Natural killer cell (primary cell): ENCODE data around the gene POLA1. TPM values are rescaled to one million over a fixed set of nuclear protein-coding genes. Genes with fewer than 3 reads are reported as not detected.

Source experiments
- ATAC-seq, 3 donors: fragments of 150-1000 bp in 2 of 3; fragments of 200-7000 bp in 1 of 3; cut with Tn5 transposase; 1 replicate in 1 of 3; 2 replicates in 2 of 3; pipeline ENCODE4 v1.10.0; 2021; ENCODE audit warnings: mild to moderate bottlenecking in 2 of 3, moderate library complexity in 2 of 3
- DNase-seq, 2 donors: peaks; one replicate each; pipeline versions ENCODE4 v3.0.0 to v3.0.0-alpha.2; 2013 to 2021; ENCODE audit warnings: mixed read lengths in 1 of 2
- H3K27ac ChIP-seq: one replicate; pipeline ENCODE4 v1.5.1; 2013; ENCODE audit warnings: mild to moderate bottlenecking, low read length
- H3K27me3 ChIP-seq: one replicate; pipeline ENCODE4 v1.6.1; 2013; ENCODE audit warnings: low read length; ENCODE audit not compliant: control insufficient read depth, insufficient read depth
- H3K36me3 ChIP-seq: one replicate; pipeline ENCODE4 v1.6.1; 2013; ENCODE audit warnings: low read length; ENCODE audit not compliant: control insufficient read depth, insufficient read depth
- H3K4me1 ChIP-seq: one replicate; pipeline ENCODE4 v1.6.1; 2013; ENCODE audit warnings: low read length; ENCODE audit not compliant: control insufficient read depth, insufficient read depth
- H3K4me3 ChIP-seq: one replicate; pipeline ENCODE4 v1.5.1; 2013; ENCODE audit warnings: low read length
- H3K9me3 ChIP-seq: one replicate; pipeline ENCODE4 v1.6.1; 2013; ENCODE audit warnings: low read length; ENCODE audit not compliant: control insufficient read depth, insufficient read depth
- H3K27ac Mint-ChIP-seq, 2 donors: one replicate each; pipeline ENCODE4 v1.8.0; 2022; ENCODE audit warnings: mild to moderate bottlenecking in 2 of 2, mixed read lengths in 2 of 2, moderate library complexity in 1 of 2
- H3K27me3 Mint-ChIP-seq, 2 donors: one replicate each; pipeline ENCODE4 v1.8.0; 2022; ENCODE audit warnings: low read depth in 2 of 2, mixed read lengths in 2 of 2
- H3K36me3 Mint-ChIP-seq: one replicate; pipeline ENCODE4 v1.8.0; 2022; ENCODE audit warnings: mixed read lengths
- H3K4me1 Mint-ChIP-seq, 2 donors: one replicate each; pipeline ENCODE4 v1.8.0; 2022; ENCODE audit warnings: mixed read lengths in 2 of 2
- H3K4me3 Mint-ChIP-seq: one replicate; pipeline ENCODE4 v1.8.0; 2022; ENCODE audit warnings: mild to moderate bottlenecking, moderate library complexity, mixed read lengths
- H3K9me3 Mint-ChIP-seq, 2 donors: one replicate each; pipeline ENCODE4 v1.8.0; 2022; ENCODE audit warnings: mixed read lengths in 2 of 2
- WGBS: methylation state at CpG from one replicate; pipeline ENCODE4 v1.1.7; 2013; ENCODE audit warnings: missing lambda C conversion rate; ENCODE audit not compliant: insufficient coverage; 5-methylcytosine and 5-hydroxymethylcytosine counted together
- intact Hi-C: fragments of 100-400 bp; cut with micrococcal nuclease; formaldehyde crosslinking; loops from one replicate; pipeline ENCODE4 v1.14.2; 2022
- total RNA-seq, 4 donors: library from RNA; stranded (reverse); fragments of 120-200 nt in 1 of 4; gene quantifications; one replicate each; pipeline versions ENCODE4 v1.2.3 to v1.2.4, GENCODE V29; 2013 to 2022
- TF ChIP-seq, protein P1 (sequence below): fragments of 200-600 bp; IDR thresholded peaks from one replicate; pipeline ENCODE4 v1.8.0; 2022; ENCODE audit warnings: antibody characterized with exemption

Gene POLA1
- total RNA-seq, 3 donors from 2014 or later (not counting 1 experiment from before 2014, with no cell fraction given): 11.1 to 12.6 (median 11.3) TPM

DNA sequence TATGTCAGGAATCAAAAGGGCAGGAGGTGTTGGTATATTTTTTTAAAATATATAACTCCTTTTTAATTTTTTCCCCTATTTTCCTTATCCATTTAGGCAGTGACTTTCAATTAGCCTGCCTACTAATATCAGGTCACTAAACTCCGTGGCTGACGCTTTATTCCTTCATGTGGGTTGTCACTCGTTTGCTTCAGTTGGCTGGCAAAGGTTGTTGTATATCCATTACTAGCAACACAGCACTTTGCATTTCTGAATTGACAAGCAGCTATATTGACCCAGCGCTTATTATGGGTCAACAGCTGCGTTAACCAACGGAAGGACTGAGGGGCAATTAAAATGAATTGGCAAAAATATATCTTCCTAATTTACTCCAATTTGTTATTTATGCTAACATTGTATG lies 234.4 kb downstream of the POLA1 start:
- no peak overlapping the region for H3K27ac ChIP-seq
- no peaks in the 10 kb centered on the region for H3K4me1 ChIP-seq
- Mint-ChIP-seq H3K9me3 (no peaks in the 10 kb centered on the region), H3K27ac (no peak overlapping the region), H3K27me3 (no peaks in the 10 kb centered on the region), H3K36me3 (no peaks in the 10 kb centered on the region), H3K4me3 (no peak overlapping the region), H3K4me1 (no peaks in the 10 kb centered on the region)
- WGBS: 100% methylated on average over 3 of the region's 6 CpGs
- TF ChIP-seq, protein P1, sequence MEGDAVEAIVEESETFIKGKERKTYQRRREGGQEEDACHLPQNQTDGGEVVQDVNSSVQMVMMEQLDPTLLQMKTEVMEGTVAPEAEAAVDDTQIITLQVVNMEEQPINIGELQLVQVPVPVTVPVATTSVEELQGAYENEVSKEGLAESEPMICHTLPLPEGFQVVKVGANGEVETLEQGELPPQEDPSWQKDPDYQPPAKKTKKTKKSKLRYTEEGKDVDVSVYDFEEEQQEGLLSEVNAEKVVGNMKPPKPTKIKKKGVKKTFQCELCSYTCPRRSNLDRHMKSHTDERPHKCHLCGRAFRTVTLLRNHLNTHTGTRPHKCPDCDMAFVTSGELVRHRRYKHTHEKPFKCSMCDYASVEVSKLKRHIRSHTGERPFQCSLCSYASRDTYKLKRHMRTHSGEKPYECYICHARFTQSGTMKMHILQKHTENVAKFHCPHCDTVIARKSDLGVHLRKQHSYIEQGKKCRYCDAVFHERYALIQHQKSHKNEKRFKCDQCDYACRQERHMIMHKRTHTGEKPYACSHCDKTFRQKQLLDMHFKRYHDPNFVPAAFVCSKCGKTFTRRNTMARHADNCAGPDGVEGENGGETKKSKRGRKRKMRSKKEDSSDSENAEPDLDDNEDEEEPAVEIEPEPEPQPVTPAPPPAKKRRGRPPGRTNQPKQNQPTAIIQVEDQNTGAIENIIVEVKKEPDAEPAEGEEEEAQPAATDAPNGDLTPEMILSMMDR: no peak
- intact Hi-C loops: no loop called here
- H3K4me3 ChIP-seq: no peak overlapping the region
- no peaks in the 10 kb centered on the region for H3K36me3 ChIP-seq
- H3K9me3 ChIP-seq: no peaks in the 10 kb centered on the region
- ATAC-seq: no peak
- no peaks in the 10 kb centered on the region for H3K27me3 ChIP-seq
- no peak for DNase-seq

- H3K36me3 ChIP-seq: no peaks in the 10 kb centered on the region
- no peaks in the 10 kb centered on the region for H3K9me3 ChIP-seq
- no peak overlapping the region for H3K4me3 Mint-ChIP-seq
- H3K4me1 Mint-ChIP-seq: no peaks in the 10 kb centered on the region
- intact Hi-C loops: no loop called here
- H3K9me3 Mint-ChIP-seq: no peaks in the 10 kb centered on the region
- no peaks in the 10 kb centered on the region for H3K36me3 Mint-ChIP-seq
- H3K27ac ChIP-seq: no peak overlapping the region
- no peak overlapping the region for H3K27ac Mint-ChIP-seq
- no peaks in the 10 kb centered on the region for H3K27me3 Mint-ChIP-seq
- TF ChIP-seq, protein P1: no peak
- H3K27me3 ChIP-seq: no peaks in the 10 kb centered on the region
- H3K4me3 ChIP-seq: no peak overlapping the region
- DNase-seq: no peak
- H3K4me1 ChIP-seq: no peaks in the 10 kb centered on the region
- no peak for ATAC-seq
Measured at GRCh38 chrX:24934279-24934678, 240.6 kb downstream of the POLA1 start.

GRCh38 chrX:24945009-24945408 lies 251.3 kb downstream of the POLA1 start:
- WGBS: 100% methylated on average over 2 of the region's 4 CpGs
- Histone ChIP-seq H3K4me1 (no peaks in the 10 kb centered on the region), H3K36me3 (no peaks in the 10 kb centered on the region), H3K9me3 (no peaks in the 10 kb centered on the region), H3K27me3 (no peaks in the 10 kb centered on the region), H3K27ac (no peak overlapping the region), H3K4me3 (no peak overlapping the region)
- DNase-seq: no peak
- Mint-ChIP-seq H3K27ac (no peak overlapping the region), H3K4me1 (peaks cover 9 to 13% of the 10 kb centered on the region in 2 donors), H3K27me3 (no peaks in the 10 kb centered on the region), H3K36me3 (no peaks in the 10 kb centered on the region), H3K4me3 (no peak overlapping the region), H3K9me3 (no peaks in the 10 kb centered on the region)
- TF ChIP-seq, protein P1: no peak
- intact Hi-C loops: no loop called here
- no peak for ATAC-seq

GRCh38 chrX:24946369-24946768 lies 252.7 kb downstream of the POLA1 start:
- Histone ChIP-seq H3K4me3 (no peak overlapping the region), H3K27ac (no peak overlapping the region), H3K27me3 (no peaks in the 10 kb centered on the region), H3K36me3 (no peaks in the 10 kb centered on the region), H3K9me3 (no peaks in the 10 kb centered on the region), H3K4me1 (no peaks in the 10 kb centered on the region)
- no peaks in the 10 kb centered on the region for H3K36me3 Mint-ChIP-seq
- no peak overlapping the region for H3K27ac Mint-ChIP-seq
- H3K27me3 Mint-ChIP-seq: no peaks in the 10 kb centered on the region
- no peak overlapping the region for H3K4me3 Mint-ChIP-seq
- TF ChIP-seq, protein P1: no peak
- peaks cover 9 to 13% of the 10 kb centered on the region in 2 donors for H3K4me1 Mint-ChIP-seq
- ATAC-seq: no peak
- no peak for DNase-seq
- intact Hi-C loops: no loop called here
- H3K9me3 Mint-ChIP-seq: no peaks in the 10 kb centered on the region
